Measurements from ENCODE around the gene TENT4A.

TENT4A gene

GRCh38 chr5:6718161-6718681 is 5.0 kb downstream of the TENT4A start:
- H3K4me3 ChIP-seq (ENCODE audit: insufficient read depth in 1 of 2, low read depth in 1 of 2, low read length in 2 of 2), result no peak overlapping the region
- no peak overlapping the region for H2BK120ac ChIP-seq (ENCODE audit: low read depth, low read length)
- H3K4me2 ChIP-seq (ENCODE audit: low read length, poor library complexity, severe bottlenecking), result no peak overlapping the region
- H3K4ac ChIP-seq (ENCODE audit: low read depth in 1 of 2, low read length in 2 of 2), result no peak overlapping the region
- no peak overlapping the region for H2AK5ac ChIP-seq (ENCODE audit: low read length, severe bottlenecking)
- no peaks in the 10 kb centered on the region for H3K27me3 ChIP-seq (ENCODE audit: control insufficient read depth in 1 of 2, insufficient read depth in 1 of 2, low read length in 2 of 2)
- H2BK5ac ChIP-seq (ENCODE audit: low read depth, low read length, poor library complexity, severe bottlenecking), result no peak overlapping the region
- no peak overlapping the region for H2BK12ac ChIP-seq (ENCODE audit: low read length in 2 of 2)
- peaks cover 33% of the 10 kb centered on the region for H3K4me1 ChIP-seq (ENCODE audit: control insufficient read depth, insufficient read depth, low read depth, low read length)
- no peak overlapping the region for H3K18ac ChIP-seq (ENCODE audit: low read depth in 1 of 2, low read length in 2 of 2)
- H3K14ac ChIP-seq (ENCODE audit: low read length in 2 of 2), result no peak overlapping the region
- H3K36me3 ChIP-seq (ENCODE audit: control insufficient read depth in 1 of 2, insufficient read depth in 2 of 2, low read depth in 1 of 2, low read length in 2 of 2), result peaks cover 0 to 23% of the 10 kb centered on the region in 2 experiments
- no peak for DNase-seq
- no peak overlapping the region for H3K9ac ChIP-seq (ENCODE audit: low read length)
- H3K79me1 ChIP-seq (replicated peaks; ENCODE audit: low read length, poor library complexity, severe bottlenecking), result peaks cover 3% of the 10 kb centered on the region
- H3K27ac ChIP-seq (ENCODE audit: low read length, poor library complexity, severe bottlenecking), result no peak overlapping the region
- 87% methylated on average over 13 of the region's 14 CpGs for WGBS
- no peak overlapping the region for H3K23ac ChIP-seq (ENCODE audit: low read length in 2 of 2)
- no peaks in the 10 kb centered on the region for H3K9me3 ChIP-seq (ENCODE audit: control insufficient read depth, low read length)
- H2AFZ ChIP-seq (ENCODE audit: low read depth, low read length), result no peak overlapping the region
- no peak overlapping the region for H4K8ac ChIP-seq (ENCODE audit: low read length)
- no peak overlapping the region for H4K91ac ChIP-seq (ENCODE audit: low read length)
- no peak overlapping the region for H2BK15ac ChIP-seq (ENCODE audit: low read depth, poor library complexity, severe bottlenecking)

- 94% methylated on average over 4 of the region's 5 CpGs for WGBS
- Histone ChIP-seq H3K27ac (ENCODE audit: low read length, poor library complexity, severe bottlenecking) (no peak overlapping the region), H2AFZ (ENCODE audit: low read depth, low read length) (no peak overlapping the region), H4K91ac (ENCODE audit: low read length) (no peak overlapping the region), H3K14ac (ENCODE audit: low read length in 2 of 2) (no peak overlapping the region), H2BK15ac (ENCODE audit: low read depth, poor library complexity, severe bottlenecking) (no peak overlapping the region), H3K4me1 (ENCODE audit: control insufficient read depth, insufficient read depth, low read depth, low read length) (peaks cover 35% of the 10 kb centered on the region), H3K18ac (ENCODE audit: low read depth in 1 of 2, low read length in 2 of 2) (no peak overlapping the region), H3K9ac (ENCODE audit: low read length) (no peak overlapping the region), H3K36me3 (ENCODE audit: control insufficient read depth in 1 of 2, insufficient read depth in 2 of 2, low read depth in 1 of 2, low read length in 2 of 2) (peaks cover 0 to 25% of the 10 kb centered on the region in 2 experiments), H3K4me3 (ENCODE audit: insufficient read depth in 1 of 2, low read depth in 1 of 2, low read length in 2 of 2) (no peak overlapping the region), H3K79me1 (replicated peaks; ENCODE audit: low read length, poor library complexity, severe bottlenecking) (peaks cover 5% of the 10 kb centered on the region), H3K23ac (ENCODE audit: low read length in 2 of 2) (no peak overlapping the region), H3K4me2 (ENCODE audit: low read length, poor library complexity, severe bottlenecking) (no peak overlapping the region), H2BK12ac (ENCODE audit: low read length in 2 of 2) (no peak overlapping the region), H2AK5ac (ENCODE audit: low read length, severe bottlenecking) (no peak overlapping the region), H2BK120ac (ENCODE audit: low read depth, low read length) (no peak overlapping the region), H2BK5ac (ENCODE audit: low read depth, low read length, poor library complexity, severe bottlenecking) (no peak overlapping the region), H3K4ac (ENCODE audit: low read depth in 1 of 2, low read length in 2 of 2) (no peak overlapping the region), H3K27me3 (ENCODE audit: control insufficient read depth in 1 of 2, insufficient read depth in 1 of 2, low read length in 2 of 2) (no peaks in the 10 kb centered on the region), H4K8ac (ENCODE audit: low read length) (no peak overlapping the region), H3K9me3 (ENCODE audit: control insufficient read depth, low read length) (no peaks in the 10 kb centered on the region)
- no peak for DNase-seq
Observed at GRCh38 chr5:6718718-6719117, 5.5 kb downstream of the TENT4A start.

- peaks cover 0 to 28% of the 10 kb centered on the region in 2 experiments for H3K36me3 ChIP-seq (ENCODE audit: control insufficient read depth in 1 of 2, insufficient read depth in 2 of 2, low read depth in 1 of 2, low read length in 2 of 2)
- WGBS, result 95% methylated on average over 5 of the region's 5 CpGs
- no peak overlapping the region for H3K9ac ChIP-seq (ENCODE audit: low read length)
- H2AFZ ChIP-seq (ENCODE audit: low read depth, low read length), result no peak overlapping the region
- no peak overlapping the region for H2BK15ac ChIP-seq (ENCODE audit: low read depth, poor library complexity, severe bottlenecking)
- H2BK12ac ChIP-seq (ENCODE audit: low read length in 2 of 2), result no peak overlapping the region
- no peak overlapping the region for H4K91ac ChIP-seq (ENCODE audit: low read length)
- peaks cover 36% of the 10 kb centered on the region for H3K4me1 ChIP-seq (ENCODE audit: control insufficient read depth, insufficient read depth, low read depth, low read length)
- H3K79me1 ChIP-seq (replicated peaks; ENCODE audit: low read length, poor library complexity, severe bottlenecking), result peaks cover 8% of the 10 kb centered on the region
- H3K9me3 ChIP-seq (ENCODE audit: control insufficient read depth, low read length), result no peaks in the 10 kb centered on the region
- H3K18ac ChIP-seq (ENCODE audit: low read depth in 1 of 2, low read length in 2 of 2), result no peak overlapping the region
- H2AK5ac ChIP-seq (ENCODE audit: low read length, severe bottlenecking), result no peak overlapping the region
- DNase-seq, result no peak
- no peak overlapping the region for H3K4me3 ChIP-seq (ENCODE audit: insufficient read depth in 1 of 2, low read depth in 1 of 2, low read length in 2 of 2)
- H3K23ac ChIP-seq (ENCODE audit: low read length in 2 of 2), result peak overlapping the region in 1 of 2 experiments; percentile 43
- no peak overlapping the region for H3K14ac ChIP-seq (ENCODE audit: low read length in 2 of 2)
- H3K27me3 ChIP-seq (ENCODE audit: control insufficient read depth in 1 of 2, insufficient read depth in 1 of 2, low read length in 2 of 2), result no peaks in the 10 kb centered on the region
- H3K27ac ChIP-seq (ENCODE audit: low read length, poor library complexity, severe bottlenecking), result no peak overlapping the region
- no peak overlapping the region for H2BK120ac ChIP-seq (ENCODE audit: low read depth, low read length)
- H4K8ac ChIP-seq (ENCODE audit: low read length), result no peak overlapping the region
- no peak overlapping the region for H3K4ac ChIP-seq (ENCODE audit: low read depth in 1 of 2, low read length in 2 of 2)
- H3K4me2 ChIP-seq (ENCODE audit: low read length, poor library complexity, severe bottlenecking), result no peak overlapping the region
- no peak overlapping the region for H2BK5ac ChIP-seq (ENCODE audit: low read depth, low read length, poor library complexity, severe bottlenecking)
Observed at GRCh38 chr5:6719417-6719816, 6.2 kb downstream of the TENT4A start.

GRCh38 chr5:6719896-6720560 is 6.8 kb downstream of the TENT4A start:
- Histone ChIP-seq H3K4me2 (ENCODE audit: low read length, poor library complexity, severe bottlenecking) (no peak overlapping the region), H2BK12ac (ENCODE audit: low read length in 2 of 2) (no peak overlapping the region), H3K9me3 (ENCODE audit: control insufficient read depth, low read length) (no peaks in the 10 kb centered on the region), H3K4me1 (ENCODE audit: control insufficient read depth, insufficient read depth, low read depth, low read length) (peaks cover 38% of the 10 kb centered on the region), H2AFZ (ENCODE audit: low read depth, low read length) (no peak overlapping the region), H3K4me3 (ENCODE audit: insufficient read depth in 1 of 2, low read depth in 1 of 2, low read length in 2 of 2) (no peak overlapping the region), H3K4ac (ENCODE audit: low read depth in 1 of 2, low read length in 2 of 2) (no peak overlapping the region), H2AK5ac (ENCODE audit: low read length, severe bottlenecking) (no peak overlapping the region), H3K9ac (ENCODE audit: low read length) (no peak overlapping the region), H3K36me3 (ENCODE audit: control insufficient read depth in 1 of 2, insufficient read depth in 2 of 2, low read depth in 1 of 2, low read length in 2 of 2) (peaks cover 0 to 31% of the 10 kb centered on the region in 2 experiments), H2BK5ac (ENCODE audit: low read depth, low read length, poor library complexity, severe bottlenecking) (no peak overlapping the region), H3K79me1 (replicated peaks; ENCODE audit: low read length, poor library complexity, severe bottlenecking) (peaks cover 10% of the 10 kb centered on the region), H3K18ac (ENCODE audit: low read depth in 1 of 2, low read length in 2 of 2) (no peak overlapping the region), H3K23ac (ENCODE audit: low read length in 2 of 2) (no peak overlapping the region), H3K27ac (ENCODE audit: low read length, poor library complexity, severe bottlenecking) (no peak overlapping the region), H3K27me3 (ENCODE audit: control insufficient read depth in 1 of 2, insufficient read depth in 1 of 2, low read length in 2 of 2) (no peaks in the 10 kb centered on the region), H2BK15ac (ENCODE audit: low read depth, poor library complexity, severe bottlenecking) (no peak overlapping the region), H2BK120ac (ENCODE audit: low read depth, low read length) (no peak overlapping the region), H4K91ac (ENCODE audit: low read length) (no peak overlapping the region), H3K14ac (ENCODE audit: low read length in 2 of 2) (no peak overlapping the region), H4K8ac (ENCODE audit: low read length) (no peak overlapping the region)
- 96% methylated on average over 5 of the region's 5 CpGs for WGBS
- no peak for DNase-seq
